Ishikawa (cell line): ENCODE measurements around the gene POLD1.
A peak's percentile ranks its signal among the peaks of the same experiment; 100 is the strongest.

Experiments
- CEBPB ChIP-seq: IDR thresholded peaks from 2 replicates; pipeline ENCODE4 v1.6.1; 2012
- CREB1 ChIP-seq: IDR thresholded peaks from 2 replicates; pipeline ENCODE4 v1.6.1; 2012; ENCODE audit warnings: low read depth
- EGR1 ChIP-seq: IDR thresholded peaks from 2 replicates; pipeline ENCODE4 v1.6.1; 2012
- EP300 ChIP-seq: IDR thresholded peaks from 2 replicates; pipeline ENCODE4 v1.6.1; 2012; ENCODE audit warnings: borderline replicate concordance
- FOXM1 ChIP-seq: IDR thresholded peaks from 2 replicates; pipeline ENCODE4 v1.6.1; 2012; ENCODE audit warnings: low read depth, borderline replicate concordance
- NFIC ChIP-seq: IDR thresholded peaks from 2 replicates; pipeline ENCODE4 v1.6.1; 2012
- RAD21 ChIP-seq: IDR thresholded peaks from 2 replicates; pipeline ENCODE4 v1.6.1; 2012; ENCODE audit warnings: low read depth
- TEAD4 ChIP-seq: IDR thresholded peaks from 2 replicates; pipeline ENCODE4 v1.6.1; 2012
- YY1 ChIP-seq: IDR thresholded peaks from 2 replicates; pipeline ENCODE4 v1.6.1; 2012; ENCODE audit warnings: low read depth
- TF ChIP-seq, protein P1 (sequence below): IDR thresholded peaks from 2 replicates; pipeline ENCODE4 v1.6.1; 2012
- TF ChIP-seq, protein P2 (sequence below): IDR thresholded peaks from 2 replicates; pipeline ENCODE4 v1.6.1; 2012; ENCODE audit warnings: low read depth, mild to moderate bottlenecking

DNA sequence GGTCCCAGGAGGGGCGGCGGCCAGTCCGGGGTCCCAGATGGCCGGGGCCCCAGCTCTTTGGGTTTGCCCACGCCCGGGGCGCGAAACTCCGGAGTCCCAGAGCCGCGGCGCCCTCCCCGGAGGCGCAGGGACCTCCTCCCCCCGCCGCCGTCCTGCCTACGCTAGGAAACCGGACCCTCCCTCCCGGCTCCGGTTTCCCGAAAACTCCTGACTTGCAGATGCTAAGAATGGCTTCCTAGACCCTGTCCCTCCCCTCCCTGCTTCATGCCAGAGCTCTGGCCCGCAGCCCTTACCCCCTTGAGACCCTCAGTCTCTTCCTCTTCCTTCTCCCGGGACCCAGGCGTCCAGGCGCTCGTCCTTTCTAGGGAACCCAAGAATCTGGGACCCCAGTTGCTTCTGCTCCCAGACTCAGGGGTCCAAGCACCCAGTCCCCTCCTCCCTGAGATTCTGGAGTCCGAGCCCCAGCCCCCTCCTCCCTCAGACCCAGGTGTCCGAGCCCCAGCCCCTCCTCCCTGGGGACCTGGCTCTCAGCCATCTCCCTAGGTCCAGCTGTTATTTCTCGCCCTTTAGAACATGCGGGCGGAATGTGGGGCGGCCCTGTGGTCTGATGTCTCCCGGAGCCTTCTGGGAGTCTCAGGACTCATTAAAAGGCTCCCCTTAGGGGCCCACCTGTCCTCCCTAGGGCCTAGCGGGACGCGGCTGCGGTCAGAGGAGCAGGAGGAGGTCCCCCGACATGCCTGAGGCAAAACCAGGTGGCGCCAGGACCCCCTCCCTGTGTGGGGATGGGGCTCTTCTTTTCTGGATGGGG is 48.3 kb downstream of the POLD1 start, which contains the start of gene MYBPC2:
- TF ChIP-seq NFIC (peak; percentile 77), FOXM1 (no peak), CREB1 (no peak), TEAD4 (peak; percentile 33; the same call in 1 of the 2 replicates), EP300 (no peak), RAD21 (no peak), CEBPB (no peak), EGR1 (no peak), YY1 (no peak)
- TF ChIP-seq, protein P1, sequence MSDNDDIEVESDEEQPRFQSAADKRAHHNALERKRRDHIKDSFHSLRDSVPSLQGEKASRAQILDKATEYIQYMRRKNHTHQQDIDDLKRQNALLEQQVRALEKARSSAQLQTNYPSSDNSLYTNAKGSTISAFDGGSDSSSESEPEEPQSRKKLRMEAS = 0 out of 2 replicates have a peak, but pooled peaks have one; percentile 14
- TF ChIP-seq, protein P2, sequence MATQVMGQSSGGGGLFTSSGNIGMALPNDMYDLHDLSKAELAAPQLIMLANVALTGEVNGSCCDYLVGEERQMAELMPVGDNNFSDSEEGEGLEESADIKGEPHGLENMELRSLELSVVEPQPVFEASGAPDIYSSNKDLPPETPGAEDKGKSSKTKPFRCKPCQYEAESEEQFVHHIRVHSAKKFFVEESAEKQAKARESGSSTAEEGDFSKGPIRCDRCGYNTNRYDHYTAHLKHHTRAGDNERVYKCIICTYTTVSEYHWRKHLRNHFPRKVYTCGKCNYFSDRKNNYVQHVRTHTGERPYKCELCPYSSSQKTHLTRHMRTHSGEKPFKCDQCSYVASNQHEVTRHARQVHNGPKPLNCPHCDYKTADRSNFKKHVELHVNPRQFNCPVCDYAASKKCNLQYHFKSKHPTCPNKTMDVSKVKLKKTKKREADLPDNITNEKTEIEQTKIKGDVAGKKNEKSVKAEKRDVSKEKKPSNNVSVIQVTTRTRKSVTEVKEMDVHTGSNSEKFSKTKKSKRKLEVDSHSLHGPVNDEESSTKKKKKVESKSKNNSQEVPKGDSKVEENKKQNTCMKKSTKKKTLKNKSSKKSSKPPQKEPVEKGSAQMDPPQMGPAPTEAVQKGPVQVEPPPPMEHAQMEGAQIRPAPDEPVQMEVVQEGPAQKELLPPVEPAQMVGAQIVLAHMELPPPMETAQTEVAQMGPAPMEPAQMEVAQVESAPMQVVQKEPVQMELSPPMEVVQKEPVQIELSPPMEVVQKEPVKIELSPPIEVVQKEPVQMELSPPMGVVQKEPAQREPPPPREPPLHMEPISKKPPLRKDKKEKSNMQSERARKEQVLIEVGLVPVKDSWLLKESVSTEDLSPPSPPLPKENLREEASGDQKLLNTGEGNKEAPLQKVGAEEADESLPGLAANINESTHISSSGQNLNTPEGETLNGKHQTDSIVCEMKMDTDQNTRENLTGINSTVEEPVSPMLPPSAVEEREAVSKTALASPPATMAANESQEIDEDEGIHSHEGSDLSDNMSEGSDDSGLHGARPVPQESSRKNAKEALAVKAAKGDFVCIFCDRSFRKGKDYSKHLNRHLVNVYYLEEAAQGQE = no peak
